GM12874 (cell line): ENCODE data around the gene PAK4.

Experiments
- TF ChIP-seq, protein P1 (sequence below): IDR thresholded peaks from 2 replicates; pipeline ENCODE4 v1.5.1; 2011; ENCODE audit warnings: low read depth, mild to moderate bottlenecking, control low read depth, low read length, moderate library complexity; ENCODE audit not compliant: insufficient read depth

PAK4 gene

GRCh38 chr19:39097721-39098120, 27.9 kb upstream of the PAK4 start:
- TF ChIP-seq, protein P1, sequence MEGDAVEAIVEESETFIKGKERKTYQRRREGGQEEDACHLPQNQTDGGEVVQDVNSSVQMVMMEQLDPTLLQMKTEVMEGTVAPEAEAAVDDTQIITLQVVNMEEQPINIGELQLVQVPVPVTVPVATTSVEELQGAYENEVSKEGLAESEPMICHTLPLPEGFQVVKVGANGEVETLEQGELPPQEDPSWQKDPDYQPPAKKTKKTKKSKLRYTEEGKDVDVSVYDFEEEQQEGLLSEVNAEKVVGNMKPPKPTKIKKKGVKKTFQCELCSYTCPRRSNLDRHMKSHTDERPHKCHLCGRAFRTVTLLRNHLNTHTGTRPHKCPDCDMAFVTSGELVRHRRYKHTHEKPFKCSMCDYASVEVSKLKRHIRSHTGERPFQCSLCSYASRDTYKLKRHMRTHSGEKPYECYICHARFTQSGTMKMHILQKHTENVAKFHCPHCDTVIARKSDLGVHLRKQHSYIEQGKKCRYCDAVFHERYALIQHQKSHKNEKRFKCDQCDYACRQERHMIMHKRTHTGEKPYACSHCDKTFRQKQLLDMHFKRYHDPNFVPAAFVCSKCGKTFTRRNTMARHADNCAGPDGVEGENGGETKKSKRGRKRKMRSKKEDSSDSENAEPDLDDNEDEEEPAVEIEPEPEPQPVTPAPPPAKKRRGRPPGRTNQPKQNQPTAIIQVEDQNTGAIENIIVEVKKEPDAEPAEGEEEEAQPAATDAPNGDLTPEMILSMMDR = no peak

DNA sequence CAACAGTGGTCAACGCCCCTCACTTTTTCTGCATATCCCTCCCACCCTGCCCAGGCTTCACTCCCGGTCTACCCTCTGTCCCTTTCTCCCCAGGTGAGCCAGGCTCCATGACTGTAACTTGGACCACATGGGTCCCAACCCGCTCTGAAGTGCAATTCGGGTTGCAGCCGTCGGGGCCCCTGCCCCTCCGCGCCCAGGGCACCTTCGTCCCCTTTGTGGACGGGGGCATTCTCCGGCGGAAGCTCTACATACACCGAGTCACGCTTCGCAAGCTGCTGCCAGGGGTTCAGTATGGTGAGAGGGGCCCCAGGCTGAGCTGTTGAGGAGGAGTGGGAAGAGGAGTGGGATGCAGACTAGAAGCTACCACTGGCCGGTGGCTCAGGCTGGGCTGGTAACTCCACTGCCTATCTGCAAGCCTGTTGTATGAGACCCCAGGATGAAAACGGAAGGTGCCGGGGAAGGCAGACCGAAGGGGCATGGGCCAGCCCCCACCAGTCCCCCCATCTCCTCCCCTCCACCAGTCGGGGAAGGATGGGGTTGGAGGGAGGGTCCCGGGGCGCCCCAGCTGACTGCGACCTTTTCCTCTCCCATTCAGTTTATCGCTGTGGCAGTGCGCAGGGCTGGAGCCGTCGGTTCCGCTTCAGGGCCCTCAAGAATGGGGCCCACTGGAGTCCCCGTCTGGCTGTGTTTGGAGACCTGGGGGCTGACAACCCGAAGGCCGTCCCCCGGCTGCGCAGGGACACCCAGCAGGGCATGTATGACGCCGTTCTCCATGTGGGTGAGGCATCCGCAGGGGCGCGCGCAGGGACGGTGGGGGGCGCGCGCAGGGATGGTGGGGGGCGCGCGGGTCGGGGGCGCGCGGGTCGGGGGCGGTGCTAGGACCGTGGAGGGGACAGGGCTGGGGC, 27.0 kb upstream of the PAK4 start:
- TF ChIP-seq, protein P1 = no peak

- TF ChIP-seq, protein P1 = no peak
Measured at GRCh38 chr19:39099341-39099740, 26.2 kb upstream of the PAK4 start.

DNA sequence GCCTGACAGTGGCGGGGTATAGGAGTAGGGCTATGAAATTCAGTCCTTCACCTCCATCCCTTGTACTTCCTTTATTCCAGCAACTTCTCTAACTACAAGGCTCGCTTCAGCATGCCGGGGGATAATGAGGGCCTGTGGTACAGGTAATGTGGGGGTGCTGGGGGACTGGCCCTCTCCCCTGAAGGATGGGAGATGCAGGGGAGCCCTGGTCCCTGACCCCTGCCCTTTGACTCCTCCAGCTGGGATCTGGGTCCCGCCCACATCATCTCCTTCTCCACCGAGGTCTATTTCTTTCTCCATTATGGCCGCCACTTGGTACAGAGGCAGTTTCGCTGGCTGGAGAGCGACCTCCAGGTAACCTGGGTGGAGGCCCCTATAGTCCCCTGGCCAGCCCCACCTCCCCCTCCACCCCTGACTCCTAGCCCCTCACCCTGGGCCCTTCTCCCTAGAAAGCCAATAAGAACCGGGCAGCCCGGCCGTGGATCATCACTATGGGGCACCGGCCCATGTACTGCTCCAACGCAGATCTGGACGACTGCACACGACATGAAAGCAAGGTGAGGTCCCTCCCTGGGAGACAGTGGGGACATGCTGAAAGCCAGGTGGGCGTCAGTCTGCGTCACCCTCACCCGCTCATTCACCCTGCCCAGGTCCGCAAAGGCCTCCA, 25.0 kb upstream of the PAK4 start:
- TF ChIP-seq, protein P1 = no peak

DNA sequence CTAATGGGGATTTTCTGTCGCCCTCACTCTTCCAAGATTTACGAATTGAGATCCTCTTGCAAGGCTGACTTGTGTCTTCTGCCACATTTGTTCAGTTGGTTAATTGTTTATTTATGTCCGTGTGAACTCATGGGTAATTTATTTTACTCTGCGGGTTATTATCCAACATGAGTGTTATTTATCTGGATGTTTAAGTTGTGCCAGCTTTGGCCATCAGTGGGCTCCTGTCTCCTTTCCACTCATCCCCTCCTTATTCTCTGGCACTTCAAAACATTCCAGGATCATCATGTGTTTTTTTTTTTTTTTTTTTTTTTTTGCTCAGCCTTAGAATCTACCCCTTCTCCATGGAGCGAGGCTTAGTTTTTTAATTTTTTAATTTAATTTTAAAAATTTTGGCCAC, 22.4 kb upstream of the PAK4 start:
- TF ChIP-seq, protein P1 = no peak

- TF ChIP-seq, protein P1 = no peak
Measured at GRCh38 chr19:39104186-39104596, 21.4 kb upstream of the PAK4 start.

DNA sequence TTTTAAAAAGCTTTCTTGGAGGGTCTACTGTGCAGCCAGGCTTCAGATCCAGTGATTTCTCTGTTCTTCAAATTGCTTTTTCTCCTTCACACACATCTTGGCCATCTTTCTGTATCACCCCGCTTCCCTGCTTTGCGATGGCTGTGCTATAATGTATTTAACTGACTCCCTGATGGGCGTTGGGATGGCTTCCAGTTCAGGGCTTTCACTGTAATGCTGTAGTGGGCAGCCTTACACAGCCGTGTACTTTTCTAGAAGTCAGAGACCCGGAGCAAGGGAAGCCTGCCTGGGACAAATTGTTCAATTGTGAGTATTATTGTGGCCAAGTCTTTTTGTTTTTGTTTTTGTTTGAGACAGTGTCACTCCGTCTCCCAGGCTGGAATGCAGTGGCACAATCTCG, 19.4 kb upstream of the PAK4 start:
- TF ChIP-seq, protein P1 = no peak
